Neural cell (in vitro differentiated cells): ENCODE data around the gene MPP3. TPM values are rescaled to one million over a fixed set of nuclear protein-coding genes. Genes with fewer than 3 reads are reported as not detected.

ENCODE experiments used
- H2AFZ ChIP-seq: fragments of 200-600, 300-800 bp; sonication (generic), shearing (Covaris generic); 2 replicates; pipeline ENCODE4 v1.6.0; 2014; ENCODE audit warnings: low read depth, mild to moderate bottlenecking, antibody characterized with exemption, low read length, moderate library complexity
- H3F3A ChIP-seq: fragments of 200-600 bp; shearing (Covaris generic); 2 replicates; pipeline ENCODE4 v1.6.1; 2016; ENCODE audit warnings: mild to moderate bottlenecking, moderate library complexity, mixed read lengths, antibody characterized with exemption, low read length; ENCODE audit not compliant: insufficient read depth, poor library complexity, severe bottlenecking
- H3K27ac ChIP-seq: fragments of 200-600, 300-800 bp; sonication (generic), shearing (Covaris generic); 2 replicates; pipeline ENCODE4 v1.5.1; 2014; ENCODE audit warnings: mild to moderate bottlenecking, low read length, moderate library complexity
- H3K27me3 ChIP-seq: fragments of 300-800, 200-600 bp; sonication (generic), shearing (Covaris generic); 2 replicates; pipeline ENCODE4 v1.6.0; 2014; ENCODE audit warnings: mild to moderate bottlenecking, low read depth, low read length, moderate library complexity; ENCODE audit not compliant: insufficient read depth
- H3K36me3 ChIP-seq: fragments of 300-800, 200-600 bp; sonication (generic), shearing (Covaris generic); 2 replicates; pipeline ENCODE4 v1.5.1; 2014; ENCODE audit warnings: mild to moderate bottlenecking, antibody characterized with exemption, low read length, moderate library complexity; ENCODE audit not compliant: insufficient read depth
- H3K4me2 ChIP-seq: fragments of 300-800, 200-600 bp; sonication (generic), shearing (Covaris generic); 2 replicates; pipeline ENCODE4 v1.6.0; 2014; ENCODE audit warnings: mild to moderate bottlenecking, low read length
- H3K4me3 ChIP-seq: fragments of 300-800, 200-600 bp; sonication (generic), shearing (Covaris generic); 2 replicates; pipeline ENCODE4 v1.5.1; 2014; ENCODE audit warnings: mild to moderate bottlenecking, low read length, moderate library complexity
- H3K79me2 ChIP-seq: fragments of 200-600 bp; shearing (Covaris generic); replicated peaks from 2 replicates; pipeline ENCODE4 v1.6.0; 2014; ENCODE audit warnings: mild to moderate bottlenecking, low read length, moderate library complexity; ENCODE audit not compliant: insufficient read depth
- H3K9ac ChIP-seq: fragments of 300-800, 200-600 bp; sonication (generic), shearing (Covaris generic); 2 replicates; pipeline ENCODE4 v1.6.1; 2016; ENCODE audit warnings: mild to moderate bottlenecking, low read length, mixed read lengths
- H3K9me2 ChIP-seq: fragments of 200-600 bp; shearing (Covaris generic); 2 replicates; pipeline ENCODE4 v1.6.1; 2016; ENCODE audit warnings: mild to moderate bottlenecking, low read length, mixed read lengths; ENCODE audit not compliant: insufficient read depth
- H3K9me3 ChIP-seq: fragments of 200-600, 300-800 bp; sonication (generic), shearing (Covaris generic); 2 replicates; pipeline ENCODE4 v1.6.1; 2016; ENCODE audit warnings: mild to moderate bottlenecking, mixed run types, low read length, moderate library complexity, mixed read lengths
- H4K20me1 ChIP-seq: fragments of 200-600 bp; shearing (Covaris generic); 2 replicates; pipeline ENCODE4 v1.6.1; 2016; ENCODE audit warnings: mild to moderate bottlenecking, mixed run types; ENCODE audit not compliant: insufficient read depth
- CTCF ChIP-seq: fragments of 450-650 bp; IDR thresholded peaks from 2 replicates; pipeline ENCODE4 v1.5.1; 2014; ENCODE audit warnings: antibody characterized with exemption, mild to moderate bottlenecking, moderate library complexity; ENCODE audit not compliant: poor library complexity, severe bottlenecking
- EP300 ChIP-seq: fragments of 450-650 bp; conservative IDR thresholded peaks from 2 replicates; pipeline ENCODE4 v1.6.1; 2014; ENCODE audit warnings: antibody characterized with exemption, mild to moderate bottlenecking, moderate library complexity; ENCODE audit not compliant: poor library complexity, severe bottlenecking
- EZH2 ChIP-seq: fragments of 200-600, 300-800 bp; shearing (Covaris generic), sonication (generic); IDR thresholded peaks from 2 replicates; pipeline ENCODE4 v1.6.1; 2014; ENCODE audit warnings: antibody characterized with exemption, low read length, borderline replicate concordance, mild to moderate bottlenecking; ENCODE audit not compliant: insufficient read depth, poor library complexity, severe bottlenecking
- MXI1 ChIP-seq: fragments of 450-650 bp; conservative IDR thresholded peaks from 2 replicates; pipeline ENCODE4 v1.6.1; 2014; ENCODE audit warnings: antibody characterized with exemption, mild to moderate bottlenecking; ENCODE audit not compliant: poor library complexity, severe bottlenecking
- POLR2AphosphoS5 ChIP-seq: IDR thresholded peaks from 2 replicates; pipeline ENCODE4 v1.6.1; 2012
- RAD21 ChIP-seq: fragments of 450-650 bp; conservative IDR thresholded peaks from 2 replicates; pipeline ENCODE4 v1.6.1; 2014; ENCODE audit warnings: antibody characterized with exemption, mild to moderate bottlenecking, moderate library complexity
- REST ChIP-seq: IDR thresholded peaks from 2 replicates; pipeline ENCODE4 v1.6.1; 2012; ENCODE audit warnings: borderline replicate concordance
- SMC3 ChIP-seq: fragments of 450-650 bp; conservative IDR thresholded peaks from 2 replicates; pipeline ENCODE4 v1.6.1; 2014; ENCODE audit warnings: antibody characterized with exemption, mild to moderate bottlenecking, moderate library complexity; ENCODE audit not compliant: poor library complexity
- TAF1 ChIP-seq: IDR thresholded peaks from 2 replicates; pipeline ENCODE4 v1.6.1; 2012; ENCODE audit warnings: low read depth
- polyA plus RNA-seq: library from polyadenylated mRNA; depleted of rRNA; stranded (reverse); fragments of >200 nt; gene quantifications from 2 replicates; pipeline ENCODE4 v1.2.3, GENCODE V29; 2014

Gene MPP3
- polyA plus RNA-seq, 1 donor from 2014 or later = 48.1 TPM

DNA sequence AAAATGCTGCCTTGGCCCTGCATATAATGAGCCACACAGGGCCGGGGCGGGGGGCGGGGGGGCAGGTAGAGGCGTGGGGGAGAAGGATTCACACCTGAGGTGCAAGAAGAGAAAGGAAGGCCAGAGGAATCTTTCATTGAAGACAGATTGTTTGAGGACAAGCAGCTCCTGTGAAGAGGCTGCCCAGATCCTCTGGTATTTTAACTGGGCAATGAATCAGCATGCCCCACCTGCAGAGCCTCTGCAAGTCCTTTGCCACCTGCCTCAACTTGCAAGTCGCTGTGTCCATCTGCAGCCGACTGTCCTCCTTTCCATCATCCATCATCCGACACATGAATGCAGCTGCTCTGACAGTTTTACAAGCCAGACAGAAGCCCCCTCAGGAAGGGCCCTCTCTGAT is 73.1 kb downstream of the MPP3 start:
- H3K79me2 ChIP-seq = no peaks in the 10 kb centered on the region
- H3K4me3 ChIP-seq = no peak overlapping the region
- H3K4me2 ChIP-seq = no peak overlapping the region
- H3K27ac ChIP-seq = no peak overlapping the region
- no peak overlapping the region for H3K9ac ChIP-seq
- TF ChIP-seq SMC3 (no peak), CTCF (no peak), MXI1 (no peak), TAF1 (no peak)
- H3K9me2 ChIP-seq = no peaks in the 10 kb centered on the region
- H4K20me1 ChIP-seq = no peaks in the 10 kb centered on the region
- H3K36me3 ChIP-seq = no peaks in the 10 kb centered on the region
- no peak overlapping the region for H2AFZ ChIP-seq
- H3F3A ChIP-seq = no peaks in the 10 kb centered on the region
- no peaks in the 10 kb centered on the region for H3K9me3 ChIP-seq
- H3K27me3 ChIP-seq = peaks cover 19% of the 10 kb centered on the region

- H3K9me3 ChIP-seq = no peaks in the 10 kb centered on the region
- H3K27me3 ChIP-seq = peaks cover 27% of the 10 kb centered on the region
- H3K9me2 ChIP-seq = no peaks in the 10 kb centered on the region
- H2AFZ ChIP-seq = no peak within 1 kb of the TSS
- H4K20me1 ChIP-seq = no peaks in the 10 kb centered on the region
- no peak within 1 kb of the TSS for H3K4me2 ChIP-seq
- H3K9ac ChIP-seq = no peak within 1 kb of the TSS
- no peaks in the 10 kb centered on the region for H3K36me3 ChIP-seq
- H3F3A ChIP-seq = no peaks in the 10 kb centered on the region
- H3K4me3 ChIP-seq = no peak within 1 kb of the TSS
- no peak within 1 kb of the TSS for H3K27ac ChIP-seq
- TF ChIP-seq EZH2 = no peak
- TF ChIP-seq POLR2AphosphoS5 = no peak
- no peak for TF ChIP-seq REST
- TF ChIP-seq MXI1 = no peak
- TF ChIP-seq EP300 = no peak
- no peak for TF ChIP-seq SMC3
- no peak for TF ChIP-seq CTCF
- TF ChIP-seq RAD21 = no peak
- TF ChIP-seq TAF1 = no peak
- no peaks in the 10 kb centered on the region for H3K79me2 ChIP-seq
Observed at GRCh38 chr17:43758497-43759174, 74.3 kb downstream of the MPP3 start, which contains the start of gene SOST. TSS of gene SOST (minus strand) at chr17:43758791. CDS start at chr17:43758741, 50 bp downstream.
